Cardiac muscle cell (in vitro differentiated cells and primary cell): ENCODE data around the gene UCP3. TPM values are rescaled to one million over a fixed set of nuclear protein-coding genes. Genes with fewer than 3 reads are reported as not detected.
A peak's percentile ranks its signal among the peaks of the same experiment; 100 is the strongest.

Experiments used
- DNase-seq, 2 donors: peaks; one replicate each; pipeline versions ENCODE4 v3.0.0 to v3.0.0-alpha.2; 2010 to 2017; ENCODE audit warnings: low read depth in 1 of 2, low spot score in 1 of 2
- H3K27ac ChIP-seq: fragments of 200-600 bp; sonication (generic); 2 replicates; pipeline ENCODE4 v1.5.1; 2016
- H3K27me3 ChIP-seq: fragments of 200-600 bp; sonication (generic); 2 replicates; pipeline ENCODE4 v1.6.0; 2016; ENCODE audit warnings: control low read depth
- H3K36me3 ChIP-seq: fragments of 200-600 bp; sonication (generic); 2 replicates; pipeline ENCODE4 v1.5.1; 2016; ENCODE audit warnings: control low read depth
- H3K4me1 ChIP-seq: fragments of 200-600 bp; sonication (generic); 2 replicates; pipeline ENCODE4 v1.8.1; 2017; ENCODE audit warnings: low read depth, mild to moderate bottlenecking, mixed run types
- H3K4me3 ChIP-seq: fragments of 200-600 bp; sonication (generic); 2 replicates; pipeline ENCODE4 v1.5.1; 2016; ENCODE audit warnings: mild to moderate bottlenecking
- H3K9me3 ChIP-seq: fragments of 200-600 bp; sonication (generic); 2 replicates; pipeline ENCODE4 v1.5.1; 2017; ENCODE audit warnings: low read depth, mild to moderate bottlenecking, control low read depth
- CTCF ChIP-seq: IDR thresholded peaks from 2 replicates; pipeline ENCODE4 v1.5.1; 2012; ENCODE audit warnings: low read depth, mild to moderate bottlenecking, low read length
- polyA plus RNA-seq: library from polyadenylated mRNA; unstranded; fragments of >200 nt; fragmentation: Nextera tagmentation; extraction: Ambion mirVana; gene quantifications from 2 replicates; pipeline ENCODE4 v1.2.1, GENCODE V29; 2016
- total RNA-seq: library from RNA; depleted of rRNA; stranded (reverse); fragments of >200 nt; gene quantifications from 2 replicates; pipeline ENCODE4 v1.2.3, GENCODE V29; 2016

The UCP3 gene
- total and polyA plus RNA-seq, 2 experiments from 2014 or later: 0.95 to 2.0 TPM

GRCh38 chr11:74030723-74031676, 22.1 kb upstream of the UCP3 start:
- no peak for DNase-seq
- no peaks in the 10 kb centered on the region for H3K27me3 ChIP-seq
- no peak for TF ChIP-seq CTCF
- peaks cover 28% of the 10 kb centered on the region for H3K36me3 ChIP-seq
- no peaks in the 10 kb centered on the region for H3K9me3 ChIP-seq
- H3K4me1 ChIP-seq: no peaks in the 10 kb centered on the region
- H3K4me3 ChIP-seq: no peak overlapping the region
- H3K27ac ChIP-seq: no peak overlapping the region

GRCh38 chr11:74025467-74026166, 16.7 kb upstream of the UCP3 start:
- no peak for TF ChIP-seq CTCF
- DNase-seq: no peak
- no peak overlapping the region for H3K27ac ChIP-seq
- no peaks in the 10 kb centered on the region for H3K36me3 ChIP-seq
- H3K4me3 ChIP-seq: no peak overlapping the region
- H3K4me1 ChIP-seq: no peaks in the 10 kb centered on the region
- no peaks in the 10 kb centered on the region for H3K27me3 ChIP-seq
- H3K9me3 ChIP-seq: no peaks in the 10 kb centered on the region

GRCh38 chr11:74024261-74025029, 15.6 kb upstream of the UCP3 start:
- no peaks in the 10 kb centered on the region for H3K9me3 ChIP-seq
- no peak overlapping the region for H3K4me3 ChIP-seq
- DNase-seq: peak in 1 of 2 donors; percentile 93

GRCh38 chr11:74023276-74023675, 14.4 kb upstream of the UCP3 start:
- H3K27ac ChIP-seq: no peak overlapping the region
- H3K4me3 ChIP-seq: no peak overlapping the region
- no peaks in the 10 kb centered on the region for H3K36me3 ChIP-seq
- no peaks in the 10 kb centered on the region for H3K9me3 ChIP-seq
- H3K27me3 ChIP-seq: no peaks in the 10 kb centered on the region
- peaks cover 12% of the 10 kb centered on the region for H3K4me1 ChIP-seq
- no peak for TF ChIP-seq CTCF
- DNase-seq: no peak

More at GRCh38 chr11:74024261-74025029, 15.6 kb upstream of the UCP3 start:
- TF ChIP-seq CTCF: no peak
- Histone ChIP-seq H3K27me3 (no peaks in the 10 kb centered on the region), H3K27ac (no peak overlapping the region), H3K36me3 (no peaks in the 10 kb centered on the region), H3K4me1 (no peaks in the 10 kb centered on the region)

- no peak for DNase-seq
- Histone ChIP-seq H3K9me3 (no peaks in the 10 kb centered on the region), H3K27ac (no peak overlapping the region), H3K4me3 (no peak overlapping the region), H3K27me3 (no peaks in the 10 kb centered on the region), H3K4me1 (peaks cover 13% of the 10 kb centered on the region), H3K36me3 (no peaks in the 10 kb centered on the region)
- no peak for TF ChIP-seq CTCF
Measured at GRCh38 chr11:74022546-74022945, 13.7 kb upstream of the UCP3 start.
